ENCODE measurements around the gene MUC22.

DNA sequence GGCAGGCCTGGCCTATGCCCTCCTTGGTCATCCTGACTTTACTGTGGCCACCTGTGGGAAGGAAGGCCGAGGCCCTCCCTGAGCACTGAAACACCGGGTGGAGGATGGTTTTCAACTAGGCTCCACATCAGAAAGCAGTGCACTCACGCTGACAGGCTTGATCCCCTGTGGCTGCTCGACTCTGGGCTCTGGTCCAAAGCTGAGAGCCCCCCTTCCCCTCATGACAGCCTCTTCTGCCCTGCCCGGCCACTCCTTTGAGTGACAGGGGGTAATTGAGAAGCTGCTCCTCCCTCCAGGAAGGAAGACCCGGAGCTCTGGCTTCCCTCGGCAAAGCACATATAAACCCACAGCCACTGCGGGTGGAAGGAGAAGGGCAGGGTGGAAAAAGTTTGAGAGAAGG lies 43.6 kb downstream of the MUC22 start:
- TF ChIP-seq, protein P1, sequence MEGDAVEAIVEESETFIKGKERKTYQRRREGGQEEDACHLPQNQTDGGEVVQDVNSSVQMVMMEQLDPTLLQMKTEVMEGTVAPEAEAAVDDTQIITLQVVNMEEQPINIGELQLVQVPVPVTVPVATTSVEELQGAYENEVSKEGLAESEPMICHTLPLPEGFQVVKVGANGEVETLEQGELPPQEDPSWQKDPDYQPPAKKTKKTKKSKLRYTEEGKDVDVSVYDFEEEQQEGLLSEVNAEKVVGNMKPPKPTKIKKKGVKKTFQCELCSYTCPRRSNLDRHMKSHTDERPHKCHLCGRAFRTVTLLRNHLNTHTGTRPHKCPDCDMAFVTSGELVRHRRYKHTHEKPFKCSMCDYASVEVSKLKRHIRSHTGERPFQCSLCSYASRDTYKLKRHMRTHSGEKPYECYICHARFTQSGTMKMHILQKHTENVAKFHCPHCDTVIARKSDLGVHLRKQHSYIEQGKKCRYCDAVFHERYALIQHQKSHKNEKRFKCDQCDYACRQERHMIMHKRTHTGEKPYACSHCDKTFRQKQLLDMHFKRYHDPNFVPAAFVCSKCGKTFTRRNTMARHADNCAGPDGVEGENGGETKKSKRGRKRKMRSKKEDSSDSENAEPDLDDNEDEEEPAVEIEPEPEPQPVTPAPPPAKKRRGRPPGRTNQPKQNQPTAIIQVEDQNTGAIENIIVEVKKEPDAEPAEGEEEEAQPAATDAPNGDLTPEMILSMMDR (IDR thresholded peaks at IDR 0.05 in 4 of 5, conservative IDR thresholded peaks at IDR 0.05 in 1 of 5), result no peak
- no peak for TF ChIP-seq POLR2A (IDR thresholded peaks at IDR 0.05)

Measured in gastrocnemius medialis (tissue), 4 donors.